ENCODE results near the gene RERG.

Gene RERG

DNA sequence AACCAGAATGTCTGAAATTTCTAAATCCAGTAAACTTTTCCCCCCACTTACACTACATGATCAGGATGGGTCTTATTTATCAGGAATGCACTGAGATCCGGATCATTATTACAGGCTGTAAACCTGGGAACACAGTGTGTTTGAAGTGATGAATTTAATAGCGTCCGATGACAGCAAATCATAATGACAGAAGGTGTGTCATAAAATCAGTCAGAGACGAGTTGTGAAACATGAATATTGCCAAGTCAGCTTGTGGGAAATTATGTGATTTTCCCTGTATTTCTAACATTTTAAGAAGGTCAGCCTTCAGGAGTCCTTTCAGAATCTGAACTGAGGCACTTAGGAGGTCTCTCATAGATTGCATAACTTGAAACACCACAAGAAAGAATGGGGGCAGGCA is 36.7 kb downstream of the RERG start:
- no peak for DNase-seq

DNA sequence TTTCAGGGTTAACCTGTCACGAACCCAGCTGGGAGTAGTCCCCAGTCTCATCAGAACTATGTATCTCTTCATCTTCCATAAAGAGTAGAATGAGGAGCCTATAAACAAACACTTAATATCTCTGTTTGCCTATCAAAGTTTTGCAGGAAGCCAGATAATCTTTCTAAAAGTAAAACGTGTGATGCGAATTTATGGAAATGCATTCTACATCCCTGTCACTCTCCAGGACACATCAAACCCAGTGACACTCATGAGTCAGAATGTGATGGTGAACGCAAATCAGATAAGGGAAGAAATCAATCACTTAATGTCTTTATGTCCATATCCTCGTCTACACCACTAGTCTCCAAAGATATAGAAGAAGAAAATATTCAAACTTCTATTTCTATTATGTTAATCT is 37.4 kb downstream of the RERG start:
- DNase-seq: no peak

DNA sequence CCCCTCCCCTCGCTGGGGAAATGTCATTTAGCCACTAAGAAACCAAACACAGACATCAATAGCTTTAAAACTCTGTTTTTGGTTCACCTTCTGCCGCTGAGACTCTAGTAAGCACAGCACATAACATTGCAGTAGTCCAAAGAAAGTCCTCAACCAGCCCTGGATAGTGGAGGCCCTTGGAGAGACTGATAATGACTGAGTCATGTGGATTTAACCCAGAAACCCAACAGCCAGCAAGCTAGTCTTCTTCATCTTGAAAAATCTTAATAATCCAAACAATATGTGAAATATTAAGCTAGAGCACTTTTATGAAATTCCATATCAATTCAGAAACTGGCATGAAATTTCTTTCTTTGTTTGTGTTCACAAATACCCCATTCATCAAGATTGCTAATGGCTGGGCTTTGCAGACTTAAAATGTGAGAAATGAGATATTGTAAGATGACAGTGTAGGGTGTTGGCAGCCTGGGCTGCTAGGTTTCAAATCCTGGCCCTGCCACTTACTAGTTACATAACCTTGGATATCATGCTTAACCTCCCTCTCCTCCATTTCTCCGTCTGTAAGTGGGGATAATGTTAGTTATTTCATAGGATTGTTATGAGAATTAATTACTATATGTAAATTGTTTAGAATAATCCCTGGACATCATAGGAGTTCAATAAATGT is 40.1 kb downstream of the RERG start:
- DNase-seq: no peak

DNA sequence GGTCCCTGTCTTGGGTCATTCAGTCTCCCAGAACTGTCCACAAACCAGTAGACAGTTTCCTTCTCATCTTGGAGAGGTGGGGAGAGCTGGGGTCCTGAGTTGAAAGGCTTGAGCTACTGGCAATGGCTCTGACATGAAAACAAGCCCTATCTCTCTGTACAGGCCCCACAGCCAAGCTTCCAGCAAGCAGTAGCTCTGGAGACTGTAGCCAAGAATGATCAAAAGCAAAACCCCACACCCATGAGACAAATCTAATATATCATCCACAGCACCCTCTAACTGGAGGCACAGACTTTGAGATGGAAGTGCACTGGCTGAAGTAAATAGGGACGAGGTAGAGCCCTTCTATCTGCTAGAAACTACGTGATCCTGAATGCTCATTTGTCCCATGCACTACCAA is 40.9 kb downstream of the RERG start:
- no peak for DNase-seq

DNA sequence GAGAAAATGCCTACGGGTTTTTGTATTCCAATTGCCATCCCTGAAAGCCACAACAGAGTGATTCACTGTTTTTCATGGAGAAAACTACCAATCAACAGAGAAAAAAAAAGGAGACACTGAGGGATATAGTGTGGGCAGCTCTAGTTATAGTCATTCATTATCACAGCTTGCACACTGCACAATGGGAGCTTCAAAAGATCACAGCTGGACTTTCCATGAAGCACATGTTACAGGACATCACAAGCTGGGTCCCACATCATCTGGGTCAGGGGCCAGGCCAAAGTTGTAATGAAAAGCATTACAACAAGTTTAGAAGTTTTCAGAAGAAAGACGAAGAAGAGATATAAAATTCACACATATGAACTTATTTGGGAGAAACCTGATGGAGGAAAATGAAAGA is 41.5 kb downstream of the RERG start:
- DNase-seq: no peak

DNA sequence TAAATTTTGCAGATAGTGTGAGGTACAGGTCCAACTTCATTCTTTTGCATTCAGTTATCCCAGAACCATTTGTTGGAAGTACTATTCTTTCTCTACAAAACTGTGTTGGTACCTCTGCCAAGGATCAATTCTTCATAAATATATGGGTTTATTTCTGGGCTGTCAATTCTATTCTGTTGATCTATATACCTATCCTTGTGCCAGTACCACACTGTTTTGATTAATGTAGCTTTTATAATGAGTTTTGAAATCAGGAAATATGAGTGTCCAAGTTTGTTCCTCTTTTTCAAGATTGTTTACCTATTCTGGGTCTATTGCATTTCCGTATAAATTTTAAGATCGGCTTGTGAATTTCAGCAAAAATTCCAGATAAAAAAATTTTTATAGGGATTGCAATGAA is 48.1 kb downstream of the RERG start:
- DNase-seq: no peak

DNA sequence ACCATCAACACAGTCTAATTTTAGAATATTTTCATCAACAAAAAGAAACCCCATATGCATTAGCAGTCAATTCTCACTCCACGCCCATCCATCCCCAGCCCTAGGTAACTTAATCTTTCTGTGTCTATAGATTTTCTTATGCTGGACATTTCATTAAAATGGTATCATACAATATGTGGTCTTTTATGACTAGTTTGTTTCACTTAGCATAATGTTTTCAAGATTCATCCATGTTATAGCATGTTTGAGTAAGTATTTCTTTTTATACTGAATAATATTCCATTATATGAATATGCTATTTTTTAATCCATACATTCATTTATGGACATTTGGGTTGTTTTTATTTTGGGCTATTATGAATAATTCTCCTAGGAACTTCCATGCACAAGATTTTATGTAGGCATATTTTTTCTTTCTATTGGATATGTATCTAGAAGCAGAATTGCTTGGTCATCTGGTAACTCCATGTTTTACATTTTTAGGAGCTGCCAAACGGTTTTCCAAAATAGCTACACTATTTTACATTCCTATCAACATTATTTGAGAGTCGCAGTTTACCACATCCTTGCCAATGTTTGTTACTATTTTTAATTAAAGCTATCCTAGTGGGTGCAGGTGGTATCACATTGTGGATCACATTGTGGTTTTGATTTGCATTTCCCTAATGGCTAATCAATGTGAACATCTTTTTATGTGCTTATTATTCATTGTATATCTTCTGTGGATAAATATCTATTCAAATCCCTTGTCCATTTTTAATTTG is 49.0 kb downstream of the RERG start:
- DNase-seq: no peak

DNA sequence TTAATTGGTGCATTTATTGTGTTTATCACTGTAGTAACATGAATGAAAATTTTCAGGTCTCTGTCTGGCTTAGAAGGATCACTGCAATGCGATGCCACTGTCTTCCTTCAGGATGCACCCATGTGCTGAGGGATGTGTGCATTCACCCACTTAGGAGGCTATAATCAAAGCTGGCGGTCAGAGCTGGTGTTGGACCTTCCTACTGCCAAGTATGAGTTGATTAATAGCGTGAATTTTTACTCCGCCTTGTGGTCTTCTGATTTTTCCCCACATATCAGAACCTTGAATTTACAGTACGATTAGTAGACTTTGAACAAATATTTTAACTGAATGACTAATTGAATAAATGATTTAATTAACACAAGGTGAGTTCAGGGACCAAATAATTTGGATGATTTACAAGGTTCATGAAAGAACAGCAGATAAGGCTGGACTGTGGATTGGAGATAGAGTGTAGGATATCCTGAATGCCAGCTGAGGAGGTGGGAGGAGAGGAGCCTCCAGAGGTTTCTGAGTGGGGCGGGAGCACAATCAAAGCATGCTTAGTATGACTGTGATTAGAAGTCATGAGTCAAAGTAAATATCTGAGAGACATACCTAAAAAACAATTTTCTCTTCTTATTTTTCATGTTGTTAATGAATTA is 50.1 kb downstream of the RERG start:
- no peak for DNase-seq

DNA sequence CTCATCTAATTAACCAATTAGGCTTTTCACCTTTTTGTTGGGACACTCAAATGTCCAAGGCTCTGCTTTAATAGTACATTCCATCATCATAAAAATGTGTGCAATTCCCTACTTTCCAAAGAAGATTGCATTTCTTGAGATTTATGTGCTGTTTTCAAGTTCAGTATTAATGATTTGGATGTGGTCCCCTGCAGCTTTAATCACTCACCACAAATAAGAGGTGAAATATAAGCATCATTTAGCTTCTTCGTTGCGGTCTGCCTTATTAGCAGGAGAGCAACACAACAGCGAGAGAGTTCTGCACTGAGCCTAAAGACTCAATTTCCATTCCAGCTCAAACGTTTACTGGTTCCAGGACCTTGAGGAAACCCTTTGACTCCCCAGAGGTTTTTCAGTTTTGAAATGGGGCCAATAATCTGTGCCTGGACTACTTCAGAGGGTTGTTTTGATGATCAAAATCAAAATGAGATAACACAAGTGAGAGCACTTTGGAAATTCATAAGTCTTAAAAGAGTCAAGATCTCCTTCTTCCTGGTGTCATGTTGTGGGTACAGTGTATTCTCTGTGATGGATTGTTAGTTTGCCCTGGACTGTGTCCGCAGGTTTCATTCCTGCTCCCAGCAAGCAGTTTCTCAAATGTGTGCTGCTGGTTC is 53.1 kb downstream of the RERG start:
- DNase-seq: no peak

DNA sequence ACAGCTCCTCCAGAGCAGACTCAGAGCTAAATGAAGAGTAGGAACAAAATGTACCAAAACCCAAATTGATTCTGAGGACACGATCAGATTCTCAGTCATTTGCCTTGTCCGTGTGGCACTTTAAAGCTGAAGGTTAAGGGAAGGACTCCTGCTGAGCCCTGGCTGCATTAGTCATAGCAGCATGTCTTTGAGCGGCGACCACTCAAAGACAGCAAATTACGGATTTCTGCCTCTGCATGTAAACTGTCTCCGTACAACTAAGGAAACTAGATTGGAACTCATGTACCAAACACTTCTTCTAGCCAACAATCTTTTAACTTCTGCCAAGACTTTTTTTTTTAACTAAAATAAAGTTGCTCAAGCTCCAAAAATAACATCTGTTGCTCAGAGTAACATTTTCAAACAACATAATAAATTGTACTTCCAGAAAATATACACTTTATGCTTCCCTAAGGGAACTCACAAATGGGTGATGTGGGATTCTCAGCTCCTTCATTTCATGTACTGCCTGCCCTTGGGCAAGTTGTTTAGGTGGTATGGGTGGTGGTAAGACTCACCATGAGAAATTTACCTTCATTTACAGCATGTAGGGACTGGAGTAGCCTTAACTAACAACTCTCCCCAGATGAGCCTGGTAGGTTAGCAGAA is 56.1 kb downstream of the RERG start:
- no peak for DNase-seq

DNA sequence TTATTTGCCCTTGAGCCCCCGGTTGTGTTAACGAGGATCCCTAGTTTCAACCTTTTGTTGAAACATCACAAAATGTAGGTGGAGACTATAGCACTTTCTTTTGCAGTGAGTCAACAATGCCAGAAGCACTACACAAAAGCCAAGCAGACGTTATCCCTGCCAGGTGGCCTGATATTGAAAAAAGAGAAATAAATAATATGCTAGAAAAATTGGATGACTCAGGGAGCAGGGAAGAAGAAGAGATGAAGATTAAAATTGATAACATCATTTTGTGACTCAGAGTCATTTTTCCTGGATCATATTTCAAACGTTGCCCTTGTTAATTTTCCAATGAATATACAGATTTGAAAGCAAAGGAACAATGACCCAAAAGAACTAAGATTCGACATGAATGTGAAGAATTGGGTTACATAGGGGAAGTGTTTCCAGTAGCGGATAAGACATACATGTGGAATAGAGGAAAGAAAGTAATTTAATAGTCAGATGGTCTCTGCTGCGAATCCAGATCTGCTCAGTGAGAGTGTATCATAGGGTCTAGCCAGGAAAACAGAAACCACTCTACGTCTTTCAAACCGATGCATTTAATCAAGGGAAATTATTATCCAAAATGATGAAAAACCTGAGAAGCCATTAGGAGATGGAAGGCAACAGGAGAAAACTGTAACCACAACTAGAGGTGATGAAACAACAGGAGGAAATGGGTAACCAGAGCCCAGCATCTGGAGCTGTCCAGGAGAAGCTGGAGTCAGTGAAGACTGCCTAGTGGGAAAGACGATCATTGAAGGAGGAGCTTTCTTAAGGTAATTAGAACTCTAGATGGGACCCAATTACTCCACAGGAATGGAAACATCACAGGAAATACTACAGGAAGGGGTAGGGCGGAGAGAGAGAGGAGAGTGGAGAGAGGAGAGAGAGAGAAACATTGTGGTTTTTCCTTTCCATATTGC is 57.9 kb downstream of the RERG start:
- no peak for DNase-seq

DNA sequence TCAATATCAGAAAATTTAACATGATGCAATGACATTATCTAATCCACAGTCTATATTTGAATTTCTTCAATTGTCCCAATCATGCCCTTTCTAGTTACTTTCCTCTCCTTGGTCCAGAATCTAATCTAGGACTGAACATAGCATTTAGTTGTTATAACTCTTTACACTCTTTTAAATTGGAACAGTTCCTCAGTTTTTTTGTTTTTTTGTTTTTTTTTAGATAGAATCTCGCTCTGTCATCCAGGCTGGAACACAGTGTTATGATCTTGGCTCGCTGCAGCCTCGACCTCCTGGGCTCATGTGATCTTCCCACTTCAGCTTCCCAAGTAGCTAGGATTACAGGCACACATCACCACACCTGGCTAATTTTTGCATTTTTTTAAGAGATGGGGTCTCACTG is 63.1 kb downstream of the RERG start:
- DNase-seq: no peak

DNA sequence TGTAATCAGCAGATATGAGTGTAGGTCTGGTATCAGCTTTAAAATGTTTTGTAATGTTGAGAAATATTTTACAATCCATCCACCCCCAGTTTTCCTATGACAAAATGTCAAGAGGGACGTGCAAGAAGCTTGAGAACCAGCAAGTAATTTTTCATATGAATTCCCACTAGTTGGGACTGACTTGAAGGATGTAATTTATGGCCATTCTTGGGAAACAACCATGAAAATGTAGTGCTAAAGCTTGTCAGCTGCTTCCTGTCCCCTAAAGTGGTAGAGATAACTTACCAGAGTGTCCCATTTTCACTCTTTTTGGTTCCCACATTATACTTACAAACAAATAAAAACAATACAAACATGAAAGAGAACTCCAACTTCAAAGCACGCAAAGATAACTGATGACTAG is 63.9 kb downstream of the RERG start:
- no peak for DNase-seq

DNA sequence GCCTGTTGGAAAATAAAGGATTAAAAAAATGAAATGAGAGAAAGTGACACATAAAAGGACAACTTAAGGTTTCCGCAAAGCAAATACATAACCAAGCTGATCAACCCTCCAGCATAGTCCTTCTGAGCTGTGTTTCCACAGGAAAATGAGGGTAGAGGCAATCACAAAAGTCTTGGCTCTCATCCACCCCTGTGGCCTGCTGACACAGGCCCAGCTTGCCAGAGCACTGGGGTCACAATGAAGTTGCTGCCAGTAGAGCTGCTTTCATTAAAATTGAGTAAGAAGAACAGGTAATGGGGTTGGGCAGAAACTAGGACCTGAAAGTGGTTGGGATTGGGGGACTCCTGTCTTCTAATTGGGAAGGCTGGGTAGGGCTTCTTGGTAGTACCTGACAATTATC is 65.9 kb downstream of the RERG start:
- DNase-seq: no peak

DNA sequence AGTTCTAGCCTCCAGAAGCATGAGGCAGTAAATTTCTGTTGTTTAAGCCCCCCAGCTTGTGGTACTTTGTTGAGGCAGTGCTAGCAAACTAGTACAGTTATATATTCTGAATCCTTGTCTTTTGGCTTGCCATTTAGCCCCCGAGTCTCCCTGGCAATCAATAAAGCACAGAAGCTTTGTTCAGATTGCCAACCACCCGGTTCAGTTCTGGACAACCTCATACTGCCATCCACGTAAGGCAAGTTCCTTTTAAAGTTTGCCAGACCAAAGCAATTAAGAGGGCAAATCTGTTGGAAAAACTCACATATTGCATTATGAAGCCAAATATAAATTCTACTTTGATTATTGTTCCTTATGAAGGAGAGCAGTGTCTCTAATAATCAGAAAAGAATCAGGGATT is 67.1 kb downstream of the RERG start:
- DNase-seq: no peak

DNA sequence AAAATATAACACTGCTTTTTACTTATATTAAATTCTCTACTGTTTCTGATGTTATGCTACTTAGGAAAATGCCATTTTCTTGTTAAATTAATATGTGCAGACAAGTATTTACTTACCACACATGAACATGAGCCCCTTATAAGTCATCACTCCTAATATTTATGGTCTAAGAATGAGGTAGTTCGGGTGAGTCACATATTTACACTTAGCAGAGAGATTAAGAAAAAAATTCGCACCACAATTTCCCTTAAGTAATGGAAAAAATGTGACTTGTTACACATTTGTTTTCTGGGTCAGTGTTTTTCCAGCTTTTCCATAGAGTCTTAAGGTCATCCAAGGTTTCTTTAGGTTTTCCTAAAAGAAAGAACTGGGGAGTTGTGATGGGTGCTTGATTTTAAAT is 68.3 kb downstream of the RERG start:
- no peak for DNase-seq

DNA sequence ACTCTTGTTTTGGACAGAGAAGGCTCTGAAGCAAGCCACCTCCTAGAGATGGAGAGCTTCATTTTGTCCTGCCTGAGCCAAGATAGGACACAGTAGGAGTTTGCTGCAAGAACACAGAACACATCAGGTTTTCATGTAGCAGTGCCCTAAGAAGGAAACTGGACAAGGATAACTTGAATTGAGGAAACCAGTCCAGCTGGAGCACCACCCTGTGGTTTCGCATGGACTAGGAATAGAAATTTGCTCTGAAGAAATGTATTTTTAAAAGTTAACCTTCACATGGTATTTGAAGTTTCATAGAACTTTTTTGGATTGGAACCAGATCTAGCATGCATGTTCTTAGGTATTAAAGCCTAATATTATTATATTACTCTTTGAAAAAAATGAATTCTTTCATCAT is 68.8 kb downstream of the RERG start:
- DNase-seq: no peak

DNA sequence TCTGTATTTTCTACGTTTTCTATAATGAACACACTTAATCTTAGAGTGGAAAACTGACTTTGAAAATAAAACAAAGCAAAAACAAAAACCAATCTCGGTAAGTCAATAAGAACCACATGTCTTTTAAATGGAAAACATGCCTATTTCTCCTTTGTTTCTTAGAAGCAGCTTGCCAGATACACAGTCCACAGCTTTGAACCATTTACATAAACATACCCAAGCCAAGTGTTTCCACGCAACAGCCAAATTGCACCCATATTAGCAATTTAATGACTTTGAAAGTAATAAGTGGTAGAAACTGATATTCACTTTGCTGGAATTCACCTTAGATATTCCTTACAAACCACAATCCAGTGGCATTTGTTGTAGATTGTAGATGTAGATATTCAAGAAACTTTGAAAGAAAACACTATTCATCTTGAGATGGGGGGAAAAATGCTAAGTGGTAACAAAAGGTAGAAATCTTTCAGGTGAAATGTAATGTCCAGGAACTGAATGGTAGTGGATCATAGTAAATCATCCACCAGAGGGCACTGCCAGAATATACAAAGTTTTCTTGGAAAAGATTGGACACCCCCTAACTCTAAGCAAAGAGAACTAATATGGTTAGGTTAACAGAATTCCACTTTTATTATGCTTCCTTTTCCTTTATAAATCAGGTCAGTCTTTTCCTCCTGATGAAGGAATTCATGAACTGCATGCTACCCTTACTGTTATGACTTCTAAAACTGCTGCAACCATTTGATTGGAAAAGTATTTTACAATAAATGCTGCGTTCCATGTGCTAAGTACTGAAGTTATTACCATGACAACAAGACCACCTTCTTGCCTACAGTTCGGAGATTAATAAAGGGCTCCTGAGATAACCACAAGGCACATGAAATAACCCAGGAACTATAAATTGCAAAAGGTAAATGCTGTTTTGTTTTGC is 69.8 kb downstream of the RERG start:
- no peak for DNase-seq

DNA sequence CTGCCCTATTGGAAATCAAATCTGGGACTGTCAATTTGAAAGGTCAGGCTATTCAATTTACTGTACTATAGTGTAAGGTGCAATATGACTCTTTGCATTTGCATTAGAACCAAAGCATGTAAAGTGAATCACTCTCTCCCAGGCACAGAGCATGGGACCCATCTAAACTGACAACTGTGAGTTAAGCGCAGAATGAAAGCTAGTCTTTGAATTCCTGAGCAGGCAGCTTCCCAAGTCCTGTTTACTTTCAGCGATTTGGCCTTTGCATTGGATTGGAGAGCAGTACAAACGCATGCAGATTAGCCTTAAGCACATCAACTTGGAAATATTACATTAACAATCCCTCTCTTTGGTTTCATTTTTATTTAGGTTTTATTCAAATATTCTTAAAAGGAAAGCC is 74.6 kb downstream of the RERG start:
- DNase-seq: no peak

DNA sequence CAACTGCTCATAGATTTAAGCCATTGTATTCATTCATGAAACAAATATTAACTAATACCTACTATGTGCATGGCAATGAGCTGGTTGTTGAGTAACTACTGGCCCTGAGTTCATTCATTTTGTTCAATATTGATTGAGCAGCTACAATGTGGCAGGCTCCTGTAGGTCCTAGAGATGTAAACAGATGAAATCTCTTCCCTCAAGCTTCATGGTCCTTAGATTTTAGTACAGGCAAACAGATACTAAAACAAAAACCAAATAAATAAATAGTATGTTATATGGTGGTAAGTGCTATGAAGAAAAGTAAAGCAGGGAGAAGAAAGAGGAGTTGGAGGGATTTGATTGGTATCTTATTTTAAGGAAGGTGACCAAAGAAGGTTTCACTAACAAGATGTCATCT is 77.8 kb downstream of the RERG start:
- no peak for DNase-seq

DNA sequence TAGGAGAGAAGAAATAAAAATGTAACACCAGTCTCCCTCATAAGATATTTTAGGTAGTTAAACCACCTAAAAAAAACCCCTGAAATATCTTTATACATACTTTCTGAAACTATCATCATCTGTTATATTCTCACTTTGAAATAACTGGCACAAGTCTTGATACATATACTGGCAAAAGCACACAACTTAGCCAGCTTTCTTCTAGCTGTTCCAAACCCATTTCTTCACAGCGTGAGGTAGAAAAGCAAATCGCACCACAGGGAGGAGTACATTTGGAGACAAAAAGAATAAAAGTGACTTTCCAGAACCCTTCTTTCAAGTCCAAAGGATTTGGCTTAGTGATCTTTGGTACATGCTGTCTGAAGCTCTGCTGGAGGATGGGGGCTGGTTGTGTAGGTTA is 78.5 kb downstream of the RERG start:
- DNase-seq: no peak

Measured in stimulated activated naive CD4-positive, alpha-beta T cell treated with Interleukin-2 at 50 U/mL for 16 hours (primary cell).